ENCODE results near the gene SELENOF. TPM values are rescaled to one million over a fixed set of nuclear protein-coding genes. Genes with fewer than 3 reads are reported as not detected.

The SELENOF gene
- total RNA-seq, 2 experiments from 2014 or later, result 175 to 200 TPM

DNA sequence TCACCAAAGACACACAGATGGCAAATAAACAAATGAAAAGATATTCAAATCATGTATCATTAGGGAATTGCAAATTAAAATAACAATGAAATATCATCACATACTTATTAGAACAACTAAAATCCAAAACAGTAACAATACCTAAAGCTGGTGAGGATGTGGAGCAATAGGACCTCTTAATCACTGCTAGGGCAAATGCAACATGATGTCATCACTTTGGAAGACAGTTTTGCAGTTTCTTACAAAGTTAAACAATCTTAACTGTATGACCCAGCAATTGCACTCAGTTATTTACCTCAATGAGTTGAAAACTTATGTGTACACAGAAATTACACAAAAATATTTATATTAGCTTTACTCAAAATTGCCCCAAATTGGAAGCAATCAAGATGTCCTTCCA lies 47.3 kb downstream of the SELENOF start:
- ChIA-PET POLR2A (no interaction called here), CTCF (no interaction called here)
- no peak overlapping the region for H3K27ac Mint-ChIP-seq

DNA sequence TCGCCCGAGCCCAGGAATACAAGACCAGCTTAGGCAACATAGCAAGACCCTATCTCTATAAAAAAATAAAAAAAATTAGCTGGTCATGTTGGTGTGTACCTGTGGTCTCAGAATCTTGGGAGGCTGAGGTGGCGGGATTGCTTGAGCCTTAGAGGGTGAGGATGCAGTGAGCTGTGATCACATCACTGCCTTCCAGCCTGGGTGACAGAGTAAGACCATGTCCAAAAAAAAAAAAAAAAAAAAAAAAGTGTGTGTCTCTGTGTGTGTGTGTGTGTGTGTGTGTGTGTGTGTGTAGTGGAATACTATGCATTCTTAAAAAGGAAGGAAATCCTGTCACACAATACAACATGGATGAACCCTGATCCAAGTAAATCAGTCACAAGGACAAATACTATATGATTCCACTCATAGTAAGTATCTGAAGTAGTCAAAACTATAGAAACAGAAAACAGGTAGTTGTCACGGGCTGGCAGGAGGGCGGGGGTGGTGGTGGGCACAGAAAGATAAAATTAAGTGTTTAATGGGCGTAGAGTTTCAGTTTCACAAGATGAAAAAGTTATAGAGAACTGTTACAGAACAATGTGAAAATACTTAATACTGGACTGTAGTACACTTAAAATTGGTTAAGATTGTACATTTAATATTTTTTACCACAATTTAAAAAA lies 47.8 kb downstream of the SELENOF start:
- Mint-ChIP-seq H3K4me3 (no peak overlapping the region), H3K27me3 (no peaks in the 10 kb centered on the region), H3K4me1 (peaks cover 9% of the 10 kb centered on the region), H3K36me3 (ENCODE audit: low read depth) (peaks cover 22% of the 10 kb centered on the region), H3K9me3 (no peaks in the 10 kb centered on the region), H3K27ac (no peak overlapping the region)
- CTCF ChIA-PET, result no interaction called here
- no peak for DNase-seq
- POLR2A ChIA-PET, result no interaction called here

More for the DNA sequence above, 47.3 kb downstream of the SELENOF start:
- Mint-ChIP-seq H3K4me3 (no peak overlapping the region), H3K9me3 (no peaks in the 10 kb centered on the region), H3K36me3 (ENCODE audit: low read depth) (peaks cover 19% of the 10 kb centered on the region), H3K27me3 (no peaks in the 10 kb centered on the region), H3K4me1 (peaks cover 9% of the 10 kb centered on the region)
- DNase-seq, result no peak

DNA sequence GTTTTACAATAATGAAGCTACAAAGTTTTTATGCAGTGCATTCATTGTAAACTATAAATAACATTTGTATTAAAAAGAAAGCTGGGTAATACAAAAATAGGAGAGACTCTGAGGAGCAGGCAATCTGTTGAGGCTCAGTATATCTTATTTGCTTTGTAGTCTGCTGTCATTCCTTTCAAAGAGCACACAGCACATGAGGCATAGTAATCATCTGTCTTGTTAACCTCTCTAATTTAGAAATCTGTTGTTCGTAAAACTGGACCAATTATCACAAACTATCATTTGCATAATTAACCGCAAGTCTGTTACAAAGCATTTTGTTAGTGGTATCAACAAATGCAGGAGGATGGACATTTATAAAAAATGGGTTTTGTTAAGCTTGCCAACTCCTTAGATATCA lies 51.0 kb downstream of the SELENOF start:
- Mint-ChIP-seq H3K36me3 (ENCODE audit: low read depth) (peaks cover 26% of the 10 kb centered on the region), H3K4me3 (no peak overlapping the region), H3K27me3 (no peaks in the 10 kb centered on the region), H3K9me3 (no peaks in the 10 kb centered on the region), H3K4me1 (peaks cover 5% of the 10 kb centered on the region), H3K27ac (no peak overlapping the region)
- DNase-seq, result no peak
- ChIA-PET POLR2A (no interaction called here), CTCF (interaction anchor here (1.6 kb wide), 1 partner anchor 10 kb away, joined by 5 read pairs; no protein-coding TSS in a partner anchor)

DNA sequence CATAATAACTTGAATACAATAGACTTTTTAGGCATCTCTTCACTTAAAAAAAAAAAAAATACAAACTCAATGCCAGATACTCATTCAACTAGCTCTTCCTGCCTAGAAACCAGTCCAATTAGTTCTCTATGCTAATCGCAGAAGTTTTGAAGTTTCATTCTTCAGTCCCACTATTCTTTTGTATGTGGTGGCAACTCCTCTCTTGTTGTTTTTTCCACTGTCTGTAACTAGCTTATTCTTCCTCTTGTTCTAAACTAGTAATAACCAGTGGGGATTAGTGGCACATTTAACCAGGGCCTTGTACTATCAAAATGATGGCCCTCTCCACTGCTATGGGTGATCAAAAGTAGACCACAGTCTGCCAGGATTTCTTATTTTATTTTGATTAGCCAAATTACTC lies 52.5 kb downstream of the SELENOF start:
- no peak overlapping the region for H3K4me3 Mint-ChIP-seq
- H3K4me1 Mint-ChIP-seq, result peaks cover 5% of the 10 kb centered on the region
- no peaks in the 10 kb centered on the region for H3K27me3 Mint-ChIP-seq
- no peak for DNase-seq
- no peaks in the 10 kb centered on the region for H3K9me3 Mint-ChIP-seq
- ChIA-PET POLR2A (no interaction called here), CTCF (interaction anchor here (0.7 kb wide), 1 partner anchor 1413 kb away, joined by 7 read pairs; no protein-coding TSS in a partner anchor)
- no peak overlapping the region for H3K27ac Mint-ChIP-seq
- H3K36me3 Mint-ChIP-seq (ENCODE audit: low read depth), result peaks cover 20% of the 10 kb centered on the region

DNA sequence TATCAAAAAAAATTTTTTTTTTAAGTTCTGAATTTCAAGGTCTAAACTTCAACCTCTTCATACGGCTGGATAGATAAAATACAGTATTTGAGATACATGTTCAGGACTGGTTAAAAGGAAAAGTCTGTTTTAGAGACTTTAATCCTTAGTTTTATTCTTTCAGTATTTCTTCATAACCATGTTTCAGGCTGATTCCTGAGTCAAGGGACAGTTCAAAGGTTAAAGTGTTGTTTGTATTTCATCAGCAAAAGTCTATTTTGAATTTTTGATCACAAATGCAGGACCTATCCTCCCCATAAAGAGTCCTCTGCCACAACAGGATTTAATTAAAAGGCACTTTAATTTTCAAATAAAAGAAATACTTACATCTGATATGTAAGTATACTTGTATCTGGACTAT lies 53.5 kb downstream of the SELENOF start:
- H3K4me3 Mint-ChIP-seq, result no peak overlapping the region
- H3K27ac Mint-ChIP-seq, result no peak overlapping the region
- no peaks in the 10 kb centered on the region for H3K27me3 Mint-ChIP-seq
- no peaks in the 10 kb centered on the region for H3K4me1 Mint-ChIP-seq
- no peaks in the 10 kb centered on the region for H3K9me3 Mint-ChIP-seq
- ChIA-PET POLR2A (no interaction called here), CTCF (no interaction called here)
- H3K36me3 Mint-ChIP-seq (ENCODE audit: low read depth), result peaks cover 14% of the 10 kb centered on the region
- no peak for DNase-seq

DNA sequence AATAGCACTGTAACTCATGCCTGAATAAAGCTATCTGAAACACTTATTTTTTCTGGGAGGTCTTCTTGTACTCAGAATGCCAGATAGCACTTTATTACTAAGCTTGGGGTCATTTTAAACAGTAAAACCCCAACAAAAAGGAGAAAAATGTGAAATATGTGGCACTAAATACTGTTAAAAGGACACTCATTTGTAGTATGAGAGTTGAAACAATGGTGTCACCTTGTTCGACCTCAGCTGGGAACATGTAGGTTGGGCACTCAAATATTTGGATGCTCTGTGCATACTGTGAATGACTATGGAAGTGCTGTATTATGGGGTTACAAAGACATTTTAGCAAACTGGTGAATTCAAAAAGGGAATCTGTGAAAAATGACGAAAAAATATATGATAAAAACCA lies 53.9 kb downstream of the SELENOF start:
- H3K27ac Mint-ChIP-seq, result no peak overlapping the region
- peaks cover 14% of the 10 kb centered on the region for H3K36me3 Mint-ChIP-seq (ENCODE audit: low read depth)
- no peaks in the 10 kb centered on the region for H3K27me3 Mint-ChIP-seq
- H3K4me1 Mint-ChIP-seq, result no peaks in the 10 kb centered on the region
- POLR2A ChIA-PET, result no interaction called here
- DNase-seq, result no peak
- H3K9me3 Mint-ChIP-seq, result no peaks in the 10 kb centered on the region
- no peak overlapping the region for H3K4me3 Mint-ChIP-seq
- CTCF ChIA-PET, result no interaction called here

DNA sequence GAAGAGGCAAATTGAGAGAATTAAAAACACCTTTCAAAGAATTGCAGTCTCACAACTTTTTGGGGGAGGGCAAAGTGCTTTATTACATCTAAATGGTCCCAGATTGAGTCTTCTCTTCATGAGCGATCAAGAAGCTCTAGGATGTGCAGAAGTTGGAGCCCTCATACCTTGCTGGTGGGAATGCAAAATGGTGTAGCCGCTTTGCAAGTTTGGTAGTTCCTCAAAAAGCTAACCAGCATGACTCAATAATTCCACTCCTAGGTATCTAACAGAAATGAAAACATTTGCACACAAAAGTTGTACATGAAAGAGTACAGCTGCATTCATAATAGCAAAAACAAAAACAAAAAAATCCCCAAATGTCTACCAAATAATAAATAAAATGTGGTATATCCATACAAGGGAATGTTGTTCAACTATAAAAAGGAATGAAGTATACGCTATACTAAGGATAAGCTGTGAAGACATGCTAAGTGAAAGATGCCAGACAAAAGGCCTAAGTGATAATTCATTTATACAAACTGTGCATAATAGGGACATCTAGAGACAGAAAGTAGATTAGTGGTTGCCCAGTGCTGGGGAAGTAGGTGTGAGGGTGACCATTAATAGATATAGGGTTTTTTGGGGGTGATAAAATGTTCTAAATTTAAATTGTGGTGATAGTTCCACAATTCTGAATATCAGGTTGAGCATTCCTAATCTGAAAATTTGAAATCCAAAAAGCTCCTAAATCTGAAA lies 55.2 kb downstream of the SELENOF start:
- no peak overlapping the region for H3K4me3 Mint-ChIP-seq
- H3K9me3 Mint-ChIP-seq, result no peaks in the 10 kb centered on the region
- no peak overlapping the region for H3K27ac Mint-ChIP-seq
- no peaks in the 10 kb centered on the region for H3K4me1 Mint-ChIP-seq
- CTCF ChIA-PET, result interaction anchor here (0.5 to 0.7 kb wide), 2 partner anchors 399 to 443 kb away, joined by 3 to 4 read pairs; no protein-coding TSS in a partner anchor
- H3K36me3 Mint-ChIP-seq (ENCODE audit: low read depth), result peaks cover 14% of the 10 kb centered on the region
- no peaks in the 10 kb centered on the region for H3K27me3 Mint-ChIP-seq
- DNase-seq, result no peak
- POLR2A ChIA-PET, result no interaction called here

DNA sequence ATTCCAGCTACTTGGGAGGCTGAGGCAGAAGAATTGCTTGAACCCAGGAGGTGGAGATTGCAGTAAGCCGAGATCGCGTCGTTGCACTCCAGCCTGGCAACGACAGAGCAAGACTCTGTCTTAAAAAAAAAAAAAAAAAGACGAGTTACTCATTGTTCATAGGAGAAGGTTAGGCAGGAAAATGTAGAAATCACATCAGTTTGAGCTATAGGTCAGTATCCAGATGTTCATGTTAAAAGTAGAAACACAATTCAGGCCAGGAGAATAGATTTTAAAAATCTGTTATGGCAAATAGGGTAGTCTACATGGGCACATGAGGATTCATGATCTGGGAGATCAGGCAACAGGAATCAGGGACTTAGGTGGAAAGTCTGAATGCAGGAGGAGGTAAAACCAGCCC lies 57.7 kb downstream of the SELENOF start:
- H3K27ac Mint-ChIP-seq, result no peak overlapping the region
- ChIA-PET CTCF (interaction anchor here (0.6 kb wide), 1 partner anchor 199 kb away, joined by 3 read pairs; no protein-coding TSS in a partner anchor), POLR2A (no interaction called here)

DNA sequence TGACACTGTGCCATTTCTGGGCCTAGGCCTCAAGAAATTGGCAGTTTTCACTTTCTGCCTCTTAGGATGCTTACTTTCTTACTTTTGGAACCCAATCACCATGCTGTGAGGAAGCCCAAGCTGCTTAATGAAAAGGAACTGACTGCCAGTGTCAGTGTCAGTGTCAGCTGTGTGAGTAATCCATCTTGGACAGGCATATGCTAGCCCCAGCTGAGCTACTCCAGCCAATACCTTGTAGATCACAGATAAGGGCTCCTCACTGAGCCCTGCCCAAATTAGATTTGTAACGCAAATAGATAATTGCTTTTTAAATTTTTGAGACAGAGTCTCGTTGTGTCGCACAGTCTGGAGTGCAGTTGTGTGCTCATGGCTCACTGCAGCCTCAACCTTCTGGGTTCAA lies 59.6 kb downstream of the SELENOF start:
- Mint-ChIP-seq H3K36me3 (ENCODE audit: low read depth) (peaks cover 4% of the 10 kb centered on the region), H3K4me1 (no peaks in the 10 kb centered on the region), H3K27me3 (no peaks in the 10 kb centered on the region), H3K27ac (no peak overlapping the region), H3K4me3 (no peak overlapping the region), H3K9me3 (no peaks in the 10 kb centered on the region)
- ChIA-PET CTCF (no interaction called here), POLR2A (no interaction called here)
- DNase-seq, result no peak

More for the DNA sequence above, 57.7 kb downstream of the SELENOF start:
- H3K4me1 Mint-ChIP-seq, result no peaks in the 10 kb centered on the region
- H3K9me3 Mint-ChIP-seq, result no peaks in the 10 kb centered on the region
- H3K36me3 Mint-ChIP-seq (ENCODE audit: low read depth), result peaks cover 8% of the 10 kb centered on the region
- DNase-seq, result no peak
- no peaks in the 10 kb centered on the region for H3K27me3 Mint-ChIP-seq
- H3K4me3 Mint-ChIP-seq, result no peak overlapping the region

DNA sequence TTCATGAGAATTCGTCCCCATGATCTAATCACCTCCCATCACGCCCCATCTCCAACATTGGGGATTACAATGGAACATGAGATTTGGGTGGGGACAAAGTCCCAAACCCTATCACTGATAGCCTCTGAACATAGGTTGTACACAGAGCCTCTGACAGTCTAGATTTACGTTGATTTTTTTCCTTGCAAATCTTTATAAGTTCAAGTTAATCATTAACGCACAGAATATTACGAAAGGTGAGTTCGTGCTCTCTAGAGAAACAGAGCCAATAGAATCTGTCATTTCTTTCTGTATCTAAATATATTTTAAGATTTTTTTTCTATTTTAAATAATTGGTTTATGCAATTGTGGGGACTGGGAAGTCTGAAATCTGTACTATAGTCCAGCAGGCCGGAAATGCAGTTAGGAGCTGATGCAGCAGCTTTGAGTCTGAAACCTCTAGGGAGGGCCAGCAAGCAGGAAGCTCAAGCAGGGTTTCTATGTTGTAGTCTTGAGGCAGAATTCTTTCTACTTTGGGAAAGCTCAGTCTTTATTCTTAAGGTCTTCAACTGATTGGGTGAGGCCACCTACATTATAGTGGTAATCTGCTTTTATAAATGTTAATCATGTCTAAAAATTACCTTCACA lies 61.0 kb downstream of the SELENOF start:
- no peaks in the 10 kb centered on the region for H3K4me1 Mint-ChIP-seq
- ChIA-PET CTCF (no interaction called here), POLR2A (no interaction called here)
- H3K27ac Mint-ChIP-seq, result no peak overlapping the region
- H3K9me3 Mint-ChIP-seq, result no peaks in the 10 kb centered on the region
- no peak overlapping the region for H3K4me3 Mint-ChIP-seq
- no peak for DNase-seq
- H3K27me3 Mint-ChIP-seq, result no peaks in the 10 kb centered on the region
- no peaks in the 10 kb centered on the region for H3K36me3 Mint-ChIP-seq (ENCODE audit: low read depth)

DNA sequence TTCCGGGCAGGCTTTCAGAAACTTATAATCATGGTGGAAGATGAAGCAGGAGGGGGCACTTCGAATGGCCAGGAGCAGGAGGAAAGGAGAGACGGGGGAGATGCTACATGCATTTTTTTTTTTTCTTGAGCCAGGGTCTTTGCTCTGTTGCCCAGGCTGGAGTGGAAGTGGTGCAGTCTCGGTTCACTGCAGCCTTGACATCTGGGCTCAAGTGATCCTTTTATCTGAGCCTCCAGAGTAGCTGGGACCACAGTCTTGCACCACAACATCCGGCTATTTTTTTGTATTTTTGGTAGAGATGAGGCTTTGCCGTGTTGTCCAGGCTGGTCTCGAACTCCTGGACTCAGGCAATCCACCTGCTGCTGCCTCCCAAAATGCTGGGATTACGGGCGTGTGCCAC lies 61.6 kb downstream of the SELENOF start:
- Mint-ChIP-seq H3K4me3 (no peak overlapping the region), H3K9me3 (no peaks in the 10 kb centered on the region), H3K36me3 (ENCODE audit: low read depth) (no peaks in the 10 kb centered on the region), H3K4me1 (no peaks in the 10 kb centered on the region), H3K27me3 (no peaks in the 10 kb centered on the region), H3K27ac (no peak overlapping the region)
- POLR2A ChIA-PET, result no interaction called here
- DNase-seq, result no peak
- CTCF ChIA-PET, result no interaction called here

DNA sequence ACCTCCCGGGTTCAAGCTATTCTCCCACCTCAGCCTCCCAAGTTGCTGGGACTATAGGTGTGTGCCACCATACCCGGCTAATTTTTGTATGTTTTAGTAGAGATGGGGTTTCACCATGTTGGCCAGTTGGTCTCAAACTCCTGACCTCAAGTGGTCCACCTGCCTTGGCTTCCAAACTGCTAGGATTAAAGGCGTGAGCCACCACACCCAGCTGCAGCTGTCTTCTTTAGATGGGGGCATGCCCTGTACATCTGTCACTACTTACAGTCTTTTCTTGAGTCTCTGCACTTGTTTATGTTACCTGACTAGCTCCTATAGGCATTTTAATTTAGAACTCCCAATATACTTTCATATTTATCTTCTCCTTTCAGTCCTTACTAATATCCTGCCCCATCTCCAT lies 64.2 kb downstream of the SELENOF start:
- no peak for DNase-seq
- CTCF ChIA-PET, result interaction anchor here (1.0 to 1.3 kb wide), 2 partner anchors 16 to 45 kb away, joined by 3 read pairs; no protein-coding TSS in a partner anchor
- no peak overlapping the region for H3K4me3 Mint-ChIP-seq
- H3K27ac Mint-ChIP-seq, result no peak overlapping the region
- H3K27me3 Mint-ChIP-seq, result no peaks in the 10 kb centered on the region
- H3K36me3 Mint-ChIP-seq (ENCODE audit: low read depth), result no peaks in the 10 kb centered on the region
- H3K4me1 Mint-ChIP-seq, result no peaks in the 10 kb centered on the region
- POLR2A ChIA-PET, result interaction anchor here (0.6 kb wide), 1 partner anchor 60 kb away, joined by 5 read pairs; no protein-coding TSS in a partner anchor
- no peaks in the 10 kb centered on the region for H3K9me3 Mint-ChIP-seq

DNA sequence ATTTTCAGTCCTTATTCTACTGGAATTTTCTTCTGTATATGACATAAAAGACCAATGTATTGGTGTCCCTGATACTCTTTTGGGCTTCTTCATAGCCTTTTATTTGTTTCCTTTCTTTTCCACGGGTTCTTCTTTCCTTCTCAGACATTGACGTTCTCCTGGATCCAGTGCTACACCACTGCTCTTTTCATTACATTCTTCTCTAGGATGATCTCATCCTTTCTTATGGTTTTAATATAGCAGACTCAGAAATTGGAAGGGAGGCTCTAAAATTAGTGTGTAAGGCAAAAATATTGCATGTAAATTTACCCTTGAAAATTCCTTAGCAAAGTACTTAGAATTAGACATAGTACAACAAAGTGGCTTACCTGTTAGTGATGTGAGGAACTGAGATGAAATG lies 65.3 kb downstream of the SELENOF start:
- no peak overlapping the region for H3K4me3 Mint-ChIP-seq
- no peak for DNase-seq
- ChIA-PET CTCF (no interaction called here), POLR2A (no interaction called here)
- H3K27ac Mint-ChIP-seq, result no peak overlapping the region
- H3K4me1 Mint-ChIP-seq, result no peaks in the 10 kb centered on the region
- H3K27me3 Mint-ChIP-seq, result no peaks in the 10 kb centered on the region
- no peaks in the 10 kb centered on the region for H3K36me3 Mint-ChIP-seq (ENCODE audit: low read depth)
- H3K9me3 Mint-ChIP-seq, result no peaks in the 10 kb centered on the region
